NCI-H1048 (cell line): ENCODE results near the gene ARMH4.

Experiments used
- DNase-seq: peaks from one replicate; lab custom pipeline; 2025; lab: John Stamatoyannopoulos, UW

The ARMH4 gene

GRCh38 chr14:58100735-58101368 lies 51.2 kb downstream of the ARMH4 start:
- DNase-seq: no peak

GRCh38 chr14:58099682-58100081 lies 52.3 kb downstream of the ARMH4 start:
- no peak for DNase-seq

GRCh38 chr14:58098507-58098906 lies 53.5 kb downstream of the ARMH4 start:
- no peak for DNase-seq

- DNase-seq: no peak
Measured at GRCh38 chr14:58096731-58097130, 55.3 kb downstream of the ARMH4 start.

- DNase-seq: no peak
Measured at GRCh38 chr14:58091883-58092630, 60.0 kb downstream of the ARMH4 start.

- DNase-seq: no peak
Measured at GRCh38 chr14:58089612-58090011, 62.4 kb downstream of the ARMH4 start.

- DNase-seq: no peak
Measured at GRCh38 chr14:58088961-58089360, 63.1 kb downstream of the ARMH4 start.

- DNase-seq: no peak
Measured at GRCh38 chr14:58085877-58086276, 66.1 kb downstream of the ARMH4 start.

GRCh38 chr14:58082491-58083098 lies 69.4 kb downstream of the ARMH4 start:
- DNase-seq: no peak

- no peak for DNase-seq
Measured at GRCh38 chr14:58082011-58082410, 70.0 kb downstream of the ARMH4 start.

- no peak for DNase-seq
Measured at GRCh38 chr14:58078471-58078870, 73.5 kb downstream of the ARMH4 start.

- no peak for DNase-seq
Measured at GRCh38 chr14:58078068-58078467, 73.9 kb downstream of the ARMH4 start.

- no peak for DNase-seq
Measured at GRCh38 chr14:58077621-58078020, 74.4 kb downstream of the ARMH4 start.

- DNase-seq: no peak
Measured at GRCh38 chr14:58073516-58073915, 78.5 kb downstream of the ARMH4 start.

GRCh38 chr14:58072288-58073071 lies 79.5 kb downstream of the ARMH4 start:
- peak; percentile 43 for DNase-seq

GRCh38 chr14:58071341-58071740 lies 80.7 kb downstream of the ARMH4 start:
- no peak for DNase-seq

- no peak for DNase-seq
Measured at GRCh38 chr14:58068306-58068705, 83.7 kb downstream of the ARMH4 start.

GRCh38 chr14:58066115-58066514 lies 85.9 kb downstream of the ARMH4 start:
- no peak for DNase-seq

- DNase-seq: no peak
Measured at GRCh38 chr14:58061581-58061980, 90.4 kb downstream of the ARMH4 start.

GRCh38 chr14:58060898-58061297 lies 91.1 kb downstream of the ARMH4 start:
- no peak for DNase-seq

- no peak for DNase-seq
Measured at GRCh38 chr14:58060077-58060476, 91.9 kb downstream of the ARMH4 start.

- DNase-seq: no peak
Measured at GRCh38 chr14:58059126-58059525, 92.9 kb downstream of the ARMH4 start.
